Endothelial cell of umbilical vein (primary cell): Measurements from ENCODE around the gene ANKK1. TPM values are rescaled to one million over a fixed set of nuclear protein-coding genes. Genes with fewer than 3 reads are reported as not detected.

Experiments
- BruUV-seq: library from RNA; stranded (reverse); fragments of 400-500 nt; replicated peaks from 2 replicates; lab custom pipeline; 2021; lab: Mats Ljungman, UMichigan
- CTCF ChIA-PET: fragments of 300-600, 350-600 bp; sonication (Branson Sonifier 250); formaldehyde crosslinking; loops from one replicate; lab custom pipeline; 2021; ENCODE audit warnings: antibody characterized with exemption, inconsistent platforms; lab: Charles Lee
- POLR2A ChIA-PET: fragments of 300-600, 350-600 bp; sonication (Branson Sonifier 250); formaldehyde crosslinking; loops from one replicate; lab custom pipeline; 2021; ENCODE audit warnings: antibody characterized with exemption, inconsistent platforms; lab: Charles Lee
- DNase-seq: peaks from one replicate; pipeline ENCODE4 v3.0.0-alpha.2; 2011; ENCODE audit warnings: low read depth, low spot score
- FAIRE-seq: peaks from 2 replicates; lab custom pipeline; 2011; peaks lifted over from hg19 to GRCh38; lab: Jason Lieb, UNC
- H2AFZ ChIP-seq: 2 replicates; pipeline ENCODE4 v1.6.0; 2012; ENCODE audit warnings: low read depth, low read length, control low read depth, inconsistent platforms
- H3K27ac ChIP-seq: 2 replicates; pipeline ENCODE4 v1.5.1; 2011; ENCODE audit warnings: low read depth, mild to moderate bottlenecking, control low read depth, low read length, moderate library complexity; ENCODE audit not compliant: insufficient read depth
- H3K27me3 ChIP-seq, 2 experiments: 2 replicates each; pipeline versions ENCODE4 v1.6.0 to v1.6.1; 2011; ENCODE audit warnings: low read length in 2 of 2, mixed read lengths in 1 of 2; ENCODE audit not compliant: control insufficient read depth in 2 of 2, insufficient read depth in 2 of 2
- H3K36me3 ChIP-seq, 2 experiments: 2 replicates in 1 of 2; 3 replicates in 1 of 2; pipeline ENCODE4 v1.5.1; 2011; ENCODE audit warnings: low read length in 2 of 2, mild to moderate bottlenecking in 1 of 2, moderate library complexity in 1 of 2; ENCODE audit not compliant: control insufficient read depth in 2 of 2, insufficient read depth in 2 of 2; ENCODE audit errors: extremely low read depth in 1 of 2
- H3K4me1 ChIP-seq: 3 replicates; pipeline ENCODE4 v1.5.1; 2011; ENCODE audit warnings: mild to moderate bottlenecking, low read length; ENCODE audit not compliant: control insufficient read depth, insufficient read depth; ENCODE audit errors: extremely low read depth
- H3K4me2 ChIP-seq: 2 replicates; pipeline ENCODE4 v1.6.1; 2011; ENCODE audit warnings: low read length, control low read depth, mixed read lengths; ENCODE audit not compliant: insufficient read depth
- H3K4me3 ChIP-seq, 3 experiments: fragments of 200-600 bp in 1 of 3; sonication (generic), shearing (Covaris generic) in 1 of 3; replicated peaks in 1 of 3; 2 replicates each; pipeline ENCODE4 v1.5.1; 2011 to 2016; ENCODE audit warnings: control low read depth in 3 of 3, low read length in 3 of 3, mild to moderate bottlenecking in 2 of 3, inconsistent platforms in 1 of 3, low read depth in 1 of 3, moderate library complexity in 1 of 3; ENCODE audit not compliant: insufficient read depth in 1 of 3
- H3K79me2 ChIP-seq: 2 replicates; pipeline ENCODE4 v1.6.0; 2012; ENCODE audit warnings: low read length, inconsistent platforms; ENCODE audit not compliant: control insufficient read depth, insufficient read depth
- H3K9ac ChIP-seq: replicated peaks from 2 replicates; pipeline ENCODE3; 2011; ENCODE audit warnings: low read length, control low read depth; ENCODE audit not compliant: insufficient read depth; ENCODE audit errors: extremely low read depth
- H3K9me1 ChIP-seq: replicated peaks from 3 replicates; pipeline ENCODE4 v1.6.0; 2011; ENCODE audit warnings: mild to moderate bottlenecking, low read length; ENCODE audit not compliant: control insufficient read depth, insufficient read depth; ENCODE audit errors: extremely low read depth
- H3K9me3 ChIP-seq: replicated peaks from 2 replicates; pipeline ENCODE4 v1.5.1; 2012; ENCODE audit warnings: low read length, inconsistent platforms; ENCODE audit not compliant: control insufficient read depth, insufficient read depth
- H4K20me1 ChIP-seq: replicated peaks from 2 replicates; pipeline ENCODE3; 2011; ENCODE audit warnings: mild to moderate bottlenecking, low read length; ENCODE audit not compliant: control insufficient read depth, insufficient read depth; ENCODE audit errors: extremely low read depth
- EZH2 ChIP-seq: IDR thresholded peaks from 2 replicates; pipeline ENCODE4 v1.6.1; 2012; ENCODE audit warnings: borderline replicate concordance, low read depth, mild to moderate bottlenecking, moderate library complexity, low read length, inconsistent platforms; ENCODE audit not compliant: severe bottlenecking
- FOS ChIP-seq: IDR thresholded peaks from 2 replicates; pipeline ENCODE4 v1.6.1; 2011; ENCODE audit warnings: mild to moderate bottlenecking, low read length, moderate library complexity, borderline replicate concordance; ENCODE audit not compliant: insufficient read depth
- GATA2 ChIP-seq: IDR thresholded peaks from 2 replicates; pipeline ENCODE4 v1.7.0; 2011; ENCODE audit warnings: low read depth, mild to moderate bottlenecking, moderate library complexity, mixed read lengths, low read length; ENCODE audit not compliant: insufficient read length, insufficient read depth
- JUN ChIP-seq: IDR thresholded peaks from 2 replicates; pipeline ENCODE4 v1.6.1; 2011; ENCODE audit warnings: borderline replicate concordance, low read depth; ENCODE audit not compliant: insufficient read length, insufficient read depth
- MYC ChIP-seq: IDR thresholded peaks from one replicate; pipeline ENCODE4 v1.6.1; 2011; ENCODE audit warnings: mild to moderate bottlenecking, low read depth, low read length
- POLR2A ChIP-seq: IDR thresholded peaks from 2 replicates; pipeline ENCODE4 v1.6.1; 2012; ENCODE audit warnings: low read depth, mild to moderate bottlenecking, control low read depth, low read length
- POLR2AphosphoS5 ChIP-seq: IDR thresholded peaks from 2 replicates; pipeline ENCODE4 v1.6.1; 2012; ENCODE audit warnings: low read depth, mild to moderate bottlenecking, control low read depth, low read length, moderate library complexity; ENCODE audit not compliant: insufficient read depth
- dilution Hi-C: fragments of 300-500 bp; cut with MboI; formaldehyde crosslinking; loops from one replicate; pipeline ENCODE4 v1.15.0; 2019; ENCODE audit warnings: low sequenced_read_pairs; ENCODE audit not compliant: extremely low pct_ligation_motif_present
- intact Hi-C: fragments of 100-400 bp; cut with micrococcal nuclease; formaldehyde crosslinking; loops from one replicate; pipeline ENCODE4 v1.10.0; 2022
- polyA plus RNA-seq, 4 experiments: library from polyadenylated mRNA; depleted of rRNA in 3 of 4; stranded (reverse) in 3 of 4; unstranded in 1 of 4; fragments of >200 nt; gene quantifications; 2 replicates each; pipeline versions ENCODE4 v1.2.1 to v1.2.3, GENCODE V29; 2011 to 2012; ENCODE audit warnings: missing spikeins in 1 of 4
- total RNA-seq: library from RNA; stranded (reverse); gene quantifications from 2 replicates; pipeline ENCODE4 v1.2.3, GENCODE V29; 2021
- TF ChIP-seq, protein P1 (sequence below): IDR thresholded peaks from 2 replicates; pipeline ENCODE4 v1.6.1; 2011; ENCODE audit not compliant: insufficient read depth, insufficient read length
- TF ChIP-seq, protein P2 (sequence below), 2 donors: IDR thresholded peaks; 1 replicate in 1 of 2; 2 replicates in 1 of 2; pipeline ENCODE4 v1.5.1; 2011; ENCODE audit warnings: low read length in 2 of 2, mild to moderate bottlenecking in 2 of 2, moderate library complexity in 2 of 2, control low read depth in 1 of 2, inconsistent platforms in 1 of 2, low read depth in 1 of 2; ENCODE audit not compliant: insufficient read depth in 1 of 2; ENCODE audit errors: extremely low read depth in 1 of 2

ANKK1 gene
- total and polyA plus RNA-seq, 2 donors (not counting 3 experiments of a cell fraction or from before 2014, with no cell fraction given), result not detected

DNA sequence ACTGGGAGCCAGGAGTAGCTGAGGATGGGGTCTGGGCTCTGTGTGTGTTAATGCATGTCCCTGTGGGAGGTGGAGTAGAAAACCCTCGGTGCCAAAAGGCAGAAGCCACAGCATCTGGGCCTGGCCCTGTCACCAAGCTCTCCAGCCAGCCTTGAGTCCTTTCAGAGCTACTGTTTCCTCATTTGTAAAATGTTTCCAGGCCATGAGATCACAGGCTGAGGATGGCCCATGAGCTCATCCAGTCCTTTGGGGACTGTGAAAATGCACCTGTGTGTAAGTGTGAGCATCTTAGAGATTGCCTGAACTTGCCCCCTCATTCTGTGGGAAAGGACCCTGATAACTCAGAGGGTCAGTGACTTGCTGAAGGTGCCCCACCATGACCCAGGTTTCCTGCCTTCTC is 9.1 kb downstream of the ANKK1 start:
- H3K9me3 ChIP-seq, result no peaks in the 10 kb centered on the region
- ChIA-PET CTCF (interaction anchor here (0.9 kb wide), 1 partner anchor 107 kb away, joined by 3 read pairs; no protein-coding TSS in a partner anchor), POLR2A (no interaction called here)
- FAIRE-seq (no peak), DNase-seq (no peak)
- no peaks in the 10 kb centered on the region for H3K36me3 ChIP-seq
- TF ChIP-seq JUN, result no peak
- TF ChIP-seq, protein P1, sequence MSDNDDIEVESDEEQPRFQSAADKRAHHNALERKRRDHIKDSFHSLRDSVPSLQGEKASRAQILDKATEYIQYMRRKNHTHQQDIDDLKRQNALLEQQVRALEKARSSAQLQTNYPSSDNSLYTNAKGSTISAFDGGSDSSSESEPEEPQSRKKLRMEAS, result no peak
- TF ChIP-seq EZH2, result no peak
- TF ChIP-seq GATA2, result no peak
- TF ChIP-seq POLR2A, result no peak
- no peak for TF ChIP-seq FOS
- TF ChIP-seq POLR2AphosphoS5, result no peak
- no peak for TF ChIP-seq MYC
- TF ChIP-seq, protein P2, sequence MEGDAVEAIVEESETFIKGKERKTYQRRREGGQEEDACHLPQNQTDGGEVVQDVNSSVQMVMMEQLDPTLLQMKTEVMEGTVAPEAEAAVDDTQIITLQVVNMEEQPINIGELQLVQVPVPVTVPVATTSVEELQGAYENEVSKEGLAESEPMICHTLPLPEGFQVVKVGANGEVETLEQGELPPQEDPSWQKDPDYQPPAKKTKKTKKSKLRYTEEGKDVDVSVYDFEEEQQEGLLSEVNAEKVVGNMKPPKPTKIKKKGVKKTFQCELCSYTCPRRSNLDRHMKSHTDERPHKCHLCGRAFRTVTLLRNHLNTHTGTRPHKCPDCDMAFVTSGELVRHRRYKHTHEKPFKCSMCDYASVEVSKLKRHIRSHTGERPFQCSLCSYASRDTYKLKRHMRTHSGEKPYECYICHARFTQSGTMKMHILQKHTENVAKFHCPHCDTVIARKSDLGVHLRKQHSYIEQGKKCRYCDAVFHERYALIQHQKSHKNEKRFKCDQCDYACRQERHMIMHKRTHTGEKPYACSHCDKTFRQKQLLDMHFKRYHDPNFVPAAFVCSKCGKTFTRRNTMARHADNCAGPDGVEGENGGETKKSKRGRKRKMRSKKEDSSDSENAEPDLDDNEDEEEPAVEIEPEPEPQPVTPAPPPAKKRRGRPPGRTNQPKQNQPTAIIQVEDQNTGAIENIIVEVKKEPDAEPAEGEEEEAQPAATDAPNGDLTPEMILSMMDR (IDR thresholded peaks at IDR 0.05; ENCODE audit: extremely low read depth in 1 of 2, insufficient read depth in 1 of 2, low read depth in 1 of 2, low read length in 2 of 2), result no peak
- H3K4me1 ChIP-seq, result no peaks in the 10 kb centered on the region
- no peaks in the 10 kb centered on the region for H3K27me3 ChIP-seq
- intact Hi-C loops, result no loop called here
- H3K9ac ChIP-seq, result no peak overlapping the region
- no peaks in the 10 kb centered on the region for H3K9me1 ChIP-seq
- no peaks in the 10 kb centered on the region for H3K79me2 ChIP-seq
- dilution Hi-C loops, result no loop called here
- H3K4me2 ChIP-seq, result no peak overlapping the region
- no TSS peak for BruUV-seq
- H3K27ac ChIP-seq, result no peak overlapping the region
- no peak overlapping the region for H3K4me3 ChIP-seq
- H2AFZ ChIP-seq, result no peak overlapping the region
- H4K20me1 ChIP-seq, result no peaks in the 10 kb centered on the region
